ENCODE measurements around the gene TRPC6. TPM values are rescaled to one million over a fixed set of nuclear protein-coding genes. Genes with fewer than 3 reads are reported as not detected.
"Not testable (repeated sequence)": the region's sequence is repeated elsewhere in the genome, so short reads cannot be mapped to it uniquely, and the experiment has no call there.

The TRPC6 gene
- total RNA-seq, 6 donors from 2014 or later: 10.5 to 62.9 (median 18.0) TPM

DNA sequence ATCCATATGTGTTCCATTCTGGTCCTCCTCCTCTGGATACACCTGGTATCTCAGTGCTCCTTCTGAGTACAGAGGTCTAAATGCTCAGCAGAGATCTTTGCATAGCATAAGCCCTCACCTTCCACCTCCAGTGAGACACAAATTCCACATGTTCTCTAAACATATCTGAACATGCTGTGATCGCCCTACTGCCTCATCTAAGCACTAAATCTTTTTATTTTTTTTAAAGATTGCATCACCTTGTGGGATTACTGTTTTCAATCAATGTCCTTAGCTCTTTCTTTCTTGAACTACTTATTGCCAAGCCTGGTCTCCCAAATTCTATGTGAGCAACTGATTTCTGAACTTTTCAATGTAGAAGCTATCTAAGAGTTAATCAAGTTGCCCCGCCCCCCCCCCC, 113.4 kb downstream of the TRPC6 start:
- H3K27me3 ChIP-seq: no peaks in the 10 kb centered on the region
- no peak overlapping the region for H3K4me3 ChIP-seq
- TF ChIP-seq, protein P1, sequence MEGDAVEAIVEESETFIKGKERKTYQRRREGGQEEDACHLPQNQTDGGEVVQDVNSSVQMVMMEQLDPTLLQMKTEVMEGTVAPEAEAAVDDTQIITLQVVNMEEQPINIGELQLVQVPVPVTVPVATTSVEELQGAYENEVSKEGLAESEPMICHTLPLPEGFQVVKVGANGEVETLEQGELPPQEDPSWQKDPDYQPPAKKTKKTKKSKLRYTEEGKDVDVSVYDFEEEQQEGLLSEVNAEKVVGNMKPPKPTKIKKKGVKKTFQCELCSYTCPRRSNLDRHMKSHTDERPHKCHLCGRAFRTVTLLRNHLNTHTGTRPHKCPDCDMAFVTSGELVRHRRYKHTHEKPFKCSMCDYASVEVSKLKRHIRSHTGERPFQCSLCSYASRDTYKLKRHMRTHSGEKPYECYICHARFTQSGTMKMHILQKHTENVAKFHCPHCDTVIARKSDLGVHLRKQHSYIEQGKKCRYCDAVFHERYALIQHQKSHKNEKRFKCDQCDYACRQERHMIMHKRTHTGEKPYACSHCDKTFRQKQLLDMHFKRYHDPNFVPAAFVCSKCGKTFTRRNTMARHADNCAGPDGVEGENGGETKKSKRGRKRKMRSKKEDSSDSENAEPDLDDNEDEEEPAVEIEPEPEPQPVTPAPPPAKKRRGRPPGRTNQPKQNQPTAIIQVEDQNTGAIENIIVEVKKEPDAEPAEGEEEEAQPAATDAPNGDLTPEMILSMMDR (IDR thresholded peaks at IDR 0.05): no peak
- TF ChIP-seq POLR2A (IDR thresholded peaks at IDR 0.05) (no peak), EP300 (IDR thresholded peaks at IDR 0.05) (no peak), POLR2AphosphoS5 (IDR thresholded peaks at IDR 0.05) (no peak)
- no peaks in the 10 kb centered on the region for H3K9me3 ChIP-seq
- H3K4me1 ChIP-seq: no peaks in the 10 kb centered on the region
- H3K27ac ChIP-seq: no peak overlapping the region
- no peaks in the 10 kb centered on the region for H3K36me3 ChIP-seq
- DNase-seq (no peak), ATAC-seq (ENCODE audit: low FRiP score in 2 of 2) (no peak)
- 46 to 74% methylated on average over 1 to 2 of the region's 2 CpGs for WGBS, 2 donors

- Histone ChIP-seq H3K9me3 (no peaks in the 10 kb centered on the region), H3K27me3 (no peaks in the 10 kb centered on the region), H3K36me3 (no peaks in the 10 kb centered on the region), H3K4me3 (no peak overlapping the region), H3K4me1 (no peaks in the 10 kb centered on the region), H3K27ac (no peak overlapping the region)
- WGBS, 2 donors: 34 to 63% methylated on average over 3 to 4 of the region's 4 CpGs
- no peak for TF ChIP-seq POLR2A (IDR thresholded peaks at IDR 0.05)
- no peak for TF ChIP-seq EP300 (IDR thresholded peaks at IDR 0.05)
- TF ChIP-seq POLR2AphosphoS5 (IDR thresholded peaks at IDR 0.05): no peak
- TF ChIP-seq, protein P1 (IDR thresholded peaks at IDR 0.05): no peak
- DNase-seq (peak in 1 of 2 donors; percentile 50), ATAC-seq (ENCODE audit: low FRiP score in 2 of 2) (no peak)
Observed at GRCh38 chr11:101466352-101466751, 117.5 kb downstream of the TRPC6 start.

GRCh38 chr11:101464388-101464787, 119.4 kb downstream of the TRPC6 start:
- not testable (repeated sequence) for H3K27ac ChIP-seq; H3K36me3 ChIP-seq; ATAC-seq (ENCODE audit: low FRiP score in 2 of 2); H3K9me3 ChIP-seq; H3K4me3 ChIP-seq; DNase-seq; H3K4me1 ChIP-seq; H3K27me3 ChIP-seq

GRCh38 chr11:101459020-101459419, 124.8 kb downstream of the TRPC6 start:
- Histone ChIP-seq H3K27ac (no peak overlapping the region), H3K36me3 (no peaks in the 10 kb centered on the region), H3K9me3 (no peaks in the 10 kb centered on the region), H3K27me3 (no peaks in the 10 kb centered on the region), H3K4me1 (no peaks in the 10 kb centered on the region), H3K4me3 (no peak overlapping the region)
- TF ChIP-seq, protein P1 (IDR thresholded peaks at IDR 0.05): no peak
- no peak for TF ChIP-seq EP300 (IDR thresholded peaks at IDR 0.05)
- no peak for TF ChIP-seq POLR2AphosphoS5 (IDR thresholded peaks at IDR 0.05)
- TF ChIP-seq POLR2A (IDR thresholded peaks at IDR 0.05): no peak
- DNase-seq (no peak), ATAC-seq (ENCODE audit: low FRiP score in 2 of 2) (no peak)
- 86 to 89% methylated on average over 5 of the region's 5 CpGs for WGBS, 2 donors

GRCh38 chr11:101458161-101458560, 125.6 kb downstream of the TRPC6 start:
- Histone ChIP-seq H3K27me3 (no peaks in the 10 kb centered on the region), H3K4me3 (no peak overlapping the region), H3K9me3 (no peaks in the 10 kb centered on the region), H3K27ac (no peak overlapping the region), H3K36me3 (no peaks in the 10 kb centered on the region), H3K4me1 (no peaks in the 10 kb centered on the region)
- WGBS, 2 donors: 80 to 87% methylated on average over 3 of the region's 3 CpGs
- TF ChIP-seq EP300 (IDR thresholded peaks at IDR 0.05) (no peak), POLR2AphosphoS5 (IDR thresholded peaks at IDR 0.05) (no peak), POLR2A (IDR thresholded peaks at IDR 0.05) (no peak)
- TF ChIP-seq, protein P1 (IDR thresholded peaks at IDR 0.05): no peak
- ATAC-seq (ENCODE audit: low FRiP score in 2 of 2) (no peak), DNase-seq (no peak)
